ENCODE data around the gene SCAMP1.

SCAMP1 gene

GRCh38 chr5:78527925-78528324, 167.5 kb downstream of the SCAMP1 start:
- CTCF ChIA-PET = interaction anchor here (0.6 to 0.7 kb wide), 2 partner anchors 93 to 1034 kb away, joined by 3 to 4 read pairs; no protein-coding TSS in a partner anchor
- Histone ChIP-seq H3K4me1 (ENCODE audit: control insufficient read depth, insufficient read depth, low read length) (peaks cover 5% of the 10 kb centered on the region), H3K27ac (ENCODE audit: extremely low read depth, low read depth, low read length) (no peak overlapping the region), H3K36me3 (ENCODE audit: control insufficient read depth in 2 of 2, insufficient read depth in 1 of 2, low read length in 2 of 2) (no peaks in the 10 kb centered on the region), H3K9me3 (ENCODE audit: control insufficient read depth, insufficient read depth, low read depth, low read length) (no peaks in the 10 kb centered on the region), H3K4me3 (ENCODE audit: low read depth, low read length) (no peak overlapping the region)
- TF ChIP-seq ZNF280C (tag by site-specific recombination; IDR thresholded peaks at IDR 0.05) (no peak), ZXDB (tag by site-specific recombination; IDR thresholded peaks at IDR 0.05) (no peak), ZNF274 (IDR thresholded peaks at IDR 0.05; ENCODE audit: low read length) (no peak), ZNF274 (tag by site-specific recombination; IDR thresholded peaks at IDR 0.05; ENCODE audit: borderline replicate concordance) (no peak), ZNF580 (tag by site-specific recombination; IDR thresholded peaks at IDR 0.05) (no peak), HIC1 (tag by site-specific recombination; IDR thresholded peaks at IDR 0.05) (no peak), ATF2 (tag by site-specific recombination; IDR thresholded peaks at IDR 0.05; ENCODE audit: low read depth) (no peak), ZNF785 (tag by site-specific recombination; IDR thresholded peaks at IDR 0.05) (no peak), ZNF155 (tag by site-specific recombination; IDR thresholded peaks at IDR 0.05) (no peak), TCF7L2 (IDR thresholded peaks at IDR 0.05; ENCODE audit: borderline replicate concordance, low read depth, low read length) (no peak), ZFP3 (tag by site-specific recombination; IDR thresholded peaks at IDR 0.05; ENCODE audit: low read depth) (no peak), SP3 (tag by site-specific recombination; IDR thresholded peaks at IDR 0.05) (no peak), ZNF747 (tag by site-specific recombination; IDR thresholded peaks at IDR 0.05) (no peak), ZNF529 (tag by site-specific recombination; IDR thresholded peaks at IDR 0.05; ENCODE audit: insufficient replicate concordance) (no peak), ZNF521 (tag by site-specific recombination; IDR thresholded peaks at IDR 0.05) (no peak), ZNF658 (tag by site-specific recombination; IDR thresholded peaks at IDR 0.05) (no peak), ZFHX2 (tag by site-specific recombination; conservative IDR thresholded peaks at IDR 0.05) (no peak), ZNF792 (tag by site-specific recombination; IDR thresholded peaks at IDR 0.05) (no peak), ZNF366 (tag by site-specific recombination; conservative IDR thresholded peaks at IDR 0.05) (no peak)
- POLR2A ChIA-PET = no interaction called here
